ENCODE results near the gene FBXO33.

GRCh38 chr14:39441805-39442204 lies 9.6 kb upstream of the FBXO33 start:
- TF ChIP-seq MAX (IDR thresholded peaks at IDR 0.05) (no peak), ZNF302 (CRISPR knock-in tag; IDR thresholded peaks at IDR 0.05) (no peak), CTCF (IDR thresholded peaks at IDR 0.05) (no peak), RAD21 (conservative IDR thresholded peaks at IDR 0.05 in 1 of 2, IDR thresholded peaks at IDR 0.05 in 1 of 2) (no peak), RARB (CRISPR knock-in tag; IDR thresholded peaks at IDR 0.05) (no peak), RFX5 (IDR thresholded peaks at IDR 0.05) (no peak), MYC (IDR thresholded peaks at IDR 0.05; ENCODE audit: borderline replicate concordance, low read length) (no peak), POLR2A (IDR thresholded peaks at IDR 0.05; ENCODE audit: low read length) (no peak)

Measured in A549 (cell line).